ENCODE data around the gene TBX4. TPM values are rescaled to one million over a fixed set of nuclear protein-coding genes. Genes with fewer than 3 reads are reported as not detected.

The TBX4 gene
- total RNA-seq, 2 donors from 2014 or later, result not detected

DNA sequence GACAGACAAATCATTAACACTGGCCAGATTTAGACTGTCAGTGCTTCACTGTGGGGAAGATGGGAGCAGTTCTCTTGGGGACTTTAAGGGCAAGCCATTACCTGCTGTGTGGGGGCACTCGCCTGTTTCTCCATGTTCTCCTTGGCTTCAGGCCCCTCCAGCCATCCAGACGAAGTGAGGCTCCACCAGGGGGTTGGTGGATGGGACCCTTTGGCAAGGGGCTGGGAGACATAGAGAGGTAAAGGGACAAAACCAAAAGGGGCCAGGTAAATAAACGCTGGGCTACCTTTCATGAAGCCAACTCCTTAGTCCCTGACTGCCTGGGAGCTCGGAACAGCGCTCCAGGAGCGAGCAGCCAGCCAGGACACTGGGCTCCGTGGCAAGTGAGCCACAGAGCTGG, 14.0 kb downstream of the TBX4 start:
- peaks cover 0 to 9% of the 10 kb centered on the region in 2 donors for H3K4me1 ChIP-seq
- no peak overlapping the region for H3K4me3 ChIP-seq
- TF ChIP-seq, protein P1, sequence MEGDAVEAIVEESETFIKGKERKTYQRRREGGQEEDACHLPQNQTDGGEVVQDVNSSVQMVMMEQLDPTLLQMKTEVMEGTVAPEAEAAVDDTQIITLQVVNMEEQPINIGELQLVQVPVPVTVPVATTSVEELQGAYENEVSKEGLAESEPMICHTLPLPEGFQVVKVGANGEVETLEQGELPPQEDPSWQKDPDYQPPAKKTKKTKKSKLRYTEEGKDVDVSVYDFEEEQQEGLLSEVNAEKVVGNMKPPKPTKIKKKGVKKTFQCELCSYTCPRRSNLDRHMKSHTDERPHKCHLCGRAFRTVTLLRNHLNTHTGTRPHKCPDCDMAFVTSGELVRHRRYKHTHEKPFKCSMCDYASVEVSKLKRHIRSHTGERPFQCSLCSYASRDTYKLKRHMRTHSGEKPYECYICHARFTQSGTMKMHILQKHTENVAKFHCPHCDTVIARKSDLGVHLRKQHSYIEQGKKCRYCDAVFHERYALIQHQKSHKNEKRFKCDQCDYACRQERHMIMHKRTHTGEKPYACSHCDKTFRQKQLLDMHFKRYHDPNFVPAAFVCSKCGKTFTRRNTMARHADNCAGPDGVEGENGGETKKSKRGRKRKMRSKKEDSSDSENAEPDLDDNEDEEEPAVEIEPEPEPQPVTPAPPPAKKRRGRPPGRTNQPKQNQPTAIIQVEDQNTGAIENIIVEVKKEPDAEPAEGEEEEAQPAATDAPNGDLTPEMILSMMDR (IDR thresholded peaks at IDR 0.05), result no peak
- H3K27me3 ChIP-seq, result no peaks in the 10 kb centered on the region
- no peaks in the 10 kb centered on the region for H3K9me3 ChIP-seq
- DNase-seq (ENCODE audit: low spot score), result no peak
- no peaks in the 10 kb centered on the region for H3K36me3 ChIP-seq
- no peak overlapping the region for H3K27ac ChIP-seq

DNA sequence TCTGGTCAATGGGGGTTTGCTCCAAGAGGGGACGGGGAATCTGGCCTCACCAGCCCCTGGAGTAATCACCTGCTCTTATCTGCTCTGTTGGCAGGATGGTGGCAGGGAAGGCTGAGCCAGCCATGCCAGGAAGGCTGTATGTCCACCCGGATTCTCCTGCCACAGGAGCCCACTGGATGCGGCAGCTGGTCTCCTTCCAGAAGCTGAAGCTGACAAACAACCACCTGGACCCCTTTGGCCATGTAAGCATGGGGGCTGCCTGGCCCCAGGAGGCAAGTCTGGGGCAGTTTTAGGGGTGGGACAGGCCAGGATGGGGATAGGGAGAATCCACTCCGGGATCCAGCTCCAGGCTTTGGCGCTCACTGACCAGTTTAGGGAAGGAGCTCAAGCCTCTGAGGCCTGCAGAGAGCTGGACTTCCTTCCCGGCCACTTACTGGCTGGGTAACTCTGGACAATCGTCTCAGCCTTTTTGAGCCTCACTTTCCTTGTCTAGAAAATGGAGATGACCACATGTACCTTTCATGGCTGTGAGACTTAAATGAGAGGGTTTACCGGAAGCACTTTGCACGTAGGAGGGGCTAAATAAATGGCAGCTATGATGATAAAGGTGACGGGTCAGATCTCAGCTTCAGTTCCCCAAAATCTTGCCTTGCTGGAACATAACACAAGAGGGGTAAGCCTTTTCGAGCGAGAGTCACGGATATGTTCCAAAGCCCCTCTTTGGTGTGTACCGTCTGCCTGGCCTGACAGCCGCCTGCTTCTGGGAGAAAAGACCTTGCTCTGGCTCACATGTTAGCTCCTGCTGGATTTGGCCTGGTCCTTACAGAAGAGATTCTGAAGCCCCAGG, 15.4 kb downstream of the TBX4 start:
- Histone ChIP-seq H3K36me3 (no peaks in the 10 kb centered on the region), H3K27ac (no peak overlapping the region), H3K4me3 (no peak overlapping the region), H3K27me3 (no peaks in the 10 kb centered on the region), H3K4me1 (no peaks in the 10 kb centered on the region), H3K9me3 (no peaks in the 10 kb centered on the region)
- TF ChIP-seq, protein P1 (IDR thresholded peaks at IDR 0.05), result no peak
- DNase-seq (ENCODE audit: low spot score), result no peak

DNA sequence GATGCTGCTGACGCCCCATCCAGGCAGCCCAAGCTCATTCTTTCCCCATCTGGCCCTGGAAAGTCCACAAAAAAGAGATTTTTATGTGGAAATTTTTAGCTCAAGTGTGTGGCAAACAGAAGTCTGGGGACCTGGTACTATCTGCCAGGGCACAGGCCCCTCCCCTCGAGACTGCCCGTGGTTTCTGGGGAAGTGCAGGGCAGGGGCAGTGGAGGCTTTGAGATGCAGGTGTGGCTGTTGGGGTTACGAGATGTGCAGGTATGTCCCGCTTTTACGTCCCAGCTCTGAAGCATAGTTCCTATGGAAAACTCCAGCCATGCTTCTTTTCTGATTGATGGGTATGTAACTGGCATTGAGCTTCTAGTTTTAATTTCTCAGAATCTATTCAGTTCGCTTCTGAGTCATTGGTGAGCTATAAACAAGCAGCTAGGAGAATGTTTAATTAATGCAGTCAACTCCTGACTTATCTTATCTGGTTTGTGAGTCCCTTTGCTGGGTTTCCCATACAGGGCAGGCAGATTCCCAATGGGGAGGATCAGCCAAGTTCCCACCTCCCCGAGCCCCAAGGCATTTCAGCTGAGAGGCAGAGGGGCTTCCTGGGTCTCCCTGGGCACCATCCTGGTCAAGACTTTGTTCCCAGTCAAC, 16.2 kb downstream of the TBX4 start:
- TF ChIP-seq, protein P1 (IDR thresholded peaks at IDR 0.05), result no peak
- no peaks in the 10 kb centered on the region for H3K4me1 ChIP-seq
- no peak overlapping the region for H3K27ac ChIP-seq
- no peaks in the 10 kb centered on the region for H3K9me3 ChIP-seq
- no peaks in the 10 kb centered on the region for H3K36me3 ChIP-seq
- no peak for DNase-seq (ENCODE audit: low spot score)
- no peak overlapping the region for H3K4me3 ChIP-seq
- H3K27me3 ChIP-seq, result no peaks in the 10 kb centered on the region

DNA sequence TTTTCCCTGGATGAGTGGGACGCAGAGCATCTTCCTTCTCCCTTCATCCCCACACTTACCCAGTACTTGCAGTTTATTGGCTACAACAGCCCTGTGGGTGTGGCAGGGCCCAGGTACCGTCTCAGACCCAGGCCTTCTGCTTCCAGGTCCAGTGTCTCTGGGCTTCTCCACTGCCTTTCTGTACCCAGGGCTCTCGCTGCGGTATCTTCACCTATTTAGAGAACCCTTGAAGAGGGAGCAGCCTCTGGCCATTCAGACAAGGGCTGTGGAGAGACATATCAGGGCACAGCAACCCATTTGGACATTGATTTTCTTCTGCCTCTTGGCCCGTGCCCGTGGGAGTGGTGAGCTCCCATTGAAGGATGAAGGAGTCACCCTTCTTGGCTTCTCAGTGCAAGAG, 17.3 kb downstream of the TBX4 start:
- Histone ChIP-seq H3K9me3 (no peaks in the 10 kb centered on the region), H3K36me3 (no peaks in the 10 kb centered on the region), H3K27me3 (no peaks in the 10 kb centered on the region), H3K4me3 (no peak overlapping the region), H3K4me1 (no peaks in the 10 kb centered on the region), H3K27ac (no peak overlapping the region)
- no peak for DNase-seq (ENCODE audit: low spot score)
- TF ChIP-seq, protein P1 (IDR thresholded peaks at IDR 0.05), result no peak

DNA sequence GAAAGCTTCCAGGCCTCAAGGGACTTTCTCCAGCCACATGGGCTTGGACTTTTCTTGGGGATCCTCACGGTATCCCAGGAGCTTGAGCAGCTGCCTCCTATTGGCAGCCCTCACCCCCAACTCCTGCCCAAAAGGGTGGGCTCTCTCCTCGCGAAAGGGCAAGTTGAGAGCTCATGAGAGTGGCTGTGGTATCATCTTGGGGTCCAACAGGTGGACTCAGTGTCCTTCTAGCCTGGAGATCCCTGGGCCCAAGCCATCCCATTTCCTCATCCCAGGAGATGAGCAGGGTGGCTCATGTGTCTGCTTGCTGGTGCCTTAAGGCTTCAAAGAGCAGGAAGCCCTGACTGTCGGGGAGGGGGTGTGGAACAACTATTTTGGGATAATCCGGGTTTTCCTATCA, 17.7 kb downstream of the TBX4 start:
- Histone ChIP-seq H3K27me3 (no peaks in the 10 kb centered on the region), H3K27ac (no peak overlapping the region), H3K4me3 (no peak overlapping the region), H3K36me3 (no peaks in the 10 kb centered on the region), H3K4me1 (no peaks in the 10 kb centered on the region), H3K9me3 (no peaks in the 10 kb centered on the region)
- TF ChIP-seq, protein P1 (IDR thresholded peaks at IDR 0.05), result no peak
- DNase-seq (ENCODE audit: low spot score), result no peak

Data from right atrium auricular region (tissue), 2 donors.